Skeletal muscle cell (primary cell): Measurements from ENCODE around the gene MINDY1.

Source experiments
- DNase-seq: peaks from one replicate; pipeline ENCODE4 v3.0.0-alpha.2; 2010; ENCODE audit warnings: low read depth
- H3K4me3 ChIP-seq: 2 replicates; pipeline ENCODE4 v1.5.1; 2011; ENCODE audit warnings: low read depth, mild to moderate bottlenecking, control low read depth, low read length, moderate library complexity

Gene MINDY1

GRCh38 chr1:150971583-150972416 lies 34.9 kb downstream of the MINDY1 start:
- peak overlapping the region; percentile 6 for H3K4me3 ChIP-seq
- no peak for DNase-seq

- DNase-seq, result peak; percentile 27
- H3K4me3 ChIP-seq, result no peak overlapping the region
These were observed 35.7 kb downstream of the MINDY1 start for GRCh38 chr1:150970808-150971582.

GRCh38 chr1:150969626-150970025 lies 37.1 kb downstream of the MINDY1 start:
- DNase-seq, result no peak

GRCh38 chr1:150968491-150968890 lies 38.2 kb downstream of the MINDY1 start:
- no peak for DNase-seq
- no peak overlapping the region for H3K4me3 ChIP-seq

More at GRCh38 chr1:150969626-150970025, 37.1 kb downstream of the MINDY1 start:
- H3K4me3 ChIP-seq, result no peak overlapping the region

GRCh38 chr1:150967936-150968335 lies 38.8 kb downstream of the MINDY1 start:
- DNase-seq, result no peak
- no peak overlapping the region for H3K4me3 ChIP-seq

GRCh38 chr1:150966011-150966410 lies 40.7 kb downstream of the MINDY1 start:
- DNase-seq, result no peak
- H3K4me3 ChIP-seq, result no peak overlapping the region

- no peak for DNase-seq
- no peak overlapping the region for H3K4me3 ChIP-seq
These were observed 41.1 kb downstream of the MINDY1 start for GRCh38 chr1:150965605-150966004.

- DNase-seq, result no peak
These were observed 42.6 kb downstream of the MINDY1 start for GRCh38 chr1:150964164-150964489.

GRCh38 chr1:150963321-150964163 lies 43.2 kb downstream of the MINDY1 start:
- H3K4me3 ChIP-seq, result no peak overlapping the region
- no peak for DNase-seq

More at GRCh38 chr1:150964164-150964489, 42.6 kb downstream of the MINDY1 start:
- H3K4me3 ChIP-seq, result no peak overlapping the region

- no peak overlapping the region for H3K4me3 ChIP-seq
- no peak for DNase-seq
These were observed 44.9 kb downstream of the MINDY1 start for GRCh38 chr1:150961756-150962155.

- no peak for DNase-seq
- no peak overlapping the region for H3K4me3 ChIP-seq
These were observed 46.1 kb downstream of the MINDY1 start for GRCh38 chr1:150960646-150961045.

- H3K4me3 ChIP-seq, result no peak overlapping the region
- DNase-seq, result no peak
These were observed 49.0 kb downstream of the MINDY1 start for GRCh38 chr1:150957666-150958065.

GRCh38 chr1:150955280-150955679 lies 51.4 kb downstream of the MINDY1 start:
- DNase-seq, result no peak
- H3K4me3 ChIP-seq, result no peak overlapping the region

GRCh38 chr1:150954708-150955107 lies 52.0 kb downstream of the MINDY1 start:
- DNase-seq, result no peak
- no peak overlapping the region for H3K4me3 ChIP-seq
